Spleen (tissue), 7 donors: ENCODE results near the gene TSPYL6.

ENCODE experiments used
- CTCF ChIP-seq, 11 experiments: fragments of 200-600 bp in 7 of 11; fragments of 450-650 bp in 4 of 11; sonication (generic) in 4 of 11; IDR thresholded peaks in 8 of 11; conservative IDR thresholded peaks in 3 of 11; 1 replicate in 7 of 11; 2 replicates in 4 of 11; pipeline versions ENCODE4 v1.4.0 to v1.8.0; 2016 to 2021; ENCODE audit warnings: antibody characterized with exemption in 11 of 11, inconsistent platforms in 4 of 11, mild to moderate bottlenecking in 1 of 11
- POLR2A ChIP-seq, 3 donors: fragments of 450-650 bp; IDR thresholded peaks; one replicate each; pipeline ENCODE4 v1.5.1; 2017; ENCODE audit warnings: antibody characterized with exemption in 3 of 3, mild to moderate bottlenecking in 1 of 3
- POLR2AphosphoS5 ChIP-seq, 3 donors: sonication (generic); formaldehyde crosslinking; IDR thresholded peaks; one replicate each; pipeline ENCODE4 v1.5.1; 2017; ENCODE audit warnings: antibody characterized with exemption in 3 of 3
- donor health status: DM: no; HTN: no; CAD: no; lungs with moderate emphysema.
- donor health status: DM: no; HTN: no; CAD: no.
- donor health status: DM: no; HTN: no; CAD: no.

GRCh38 chr2:54239427-54239826 is 16.6 kb downstream of the TSPYL6 start:
- TF ChIP-seq CTCF (IDR thresholded peaks at IDR 0.05 in 8 of 11, conservative IDR thresholded peaks at IDR 0.05 in 3 of 11) (no peak), POLR2A (IDR thresholded peaks at IDR 0.05) (no peak), POLR2AphosphoS5 (IDR thresholded peaks at IDR 0.05) (no peak)
